ENCODE results near the gene DYRK1A.
A peak's percentile ranks its signal among the peaks of the same experiment; 100 is the strongest.

Gene DYRK1A

DNA sequence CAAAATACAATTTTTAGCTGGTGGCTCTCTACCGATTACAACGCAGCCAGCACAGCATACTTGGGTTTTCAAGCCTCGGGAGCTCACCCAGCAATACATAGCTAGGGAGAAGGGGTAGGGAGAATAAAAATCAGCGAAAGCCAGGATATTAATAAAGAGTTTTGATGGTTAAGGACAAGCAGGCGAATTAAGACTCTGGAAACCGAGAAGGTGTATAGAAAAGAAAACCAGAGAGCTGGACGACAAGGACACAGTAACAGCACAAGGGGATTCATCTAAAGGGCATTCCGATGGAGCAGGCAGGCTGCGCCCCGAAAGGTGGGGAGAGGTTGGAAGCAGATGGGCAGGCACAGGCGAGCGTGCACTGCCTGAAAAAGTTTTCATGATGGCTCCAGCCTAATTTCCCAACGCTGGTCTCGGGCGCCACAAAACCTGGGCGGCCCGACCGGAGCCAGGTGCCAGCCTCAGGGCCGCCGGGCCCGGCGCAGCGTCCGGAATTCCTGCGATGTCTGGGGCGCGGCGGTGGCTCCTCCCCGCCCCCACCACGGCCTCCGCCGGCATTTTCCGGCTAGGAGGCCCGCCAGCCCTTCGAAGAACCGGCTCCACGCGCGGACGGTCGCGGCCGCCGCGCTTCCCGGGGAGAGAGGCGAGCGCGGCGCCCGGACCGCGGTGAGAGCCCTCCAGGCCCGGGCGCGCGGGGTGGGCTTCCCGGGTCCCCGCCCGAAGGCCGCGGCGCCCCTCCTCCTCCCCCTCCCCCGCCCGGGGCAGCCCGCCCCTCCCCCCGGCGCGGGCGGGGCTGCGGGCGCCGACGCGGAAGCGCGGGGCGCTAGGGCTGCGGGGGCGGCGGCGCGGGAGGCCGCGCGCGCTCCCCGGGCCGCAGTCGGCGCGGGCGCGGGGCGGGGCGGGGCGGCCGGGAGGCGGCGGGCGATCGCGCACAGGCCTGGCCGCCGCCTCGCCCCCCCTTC, 774 bp upstream of the DYRK1A start:
- peak; percentile 72 for DNase-seq

DNA sequence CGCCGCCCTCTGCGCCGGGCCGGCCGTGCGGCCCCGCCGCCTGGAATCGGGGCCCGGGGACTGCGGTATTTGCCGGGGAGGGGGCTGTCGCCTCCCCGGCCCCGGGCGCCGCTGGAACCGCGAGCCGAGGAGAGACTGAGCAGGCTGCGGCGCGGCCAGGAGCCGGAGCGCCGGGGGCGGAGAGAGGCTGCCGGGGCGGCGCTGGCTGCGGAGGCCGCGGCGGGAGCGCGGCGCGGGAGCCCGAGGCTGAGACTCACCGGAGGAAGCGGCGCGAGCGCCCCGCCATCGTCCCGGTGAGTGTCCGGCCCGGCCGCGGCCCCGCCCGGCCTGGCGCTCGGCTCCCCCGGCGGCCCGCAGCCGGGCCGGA, 746 bp downstream of the DYRK1A start:
- DNase-seq: no peak

DNA sequence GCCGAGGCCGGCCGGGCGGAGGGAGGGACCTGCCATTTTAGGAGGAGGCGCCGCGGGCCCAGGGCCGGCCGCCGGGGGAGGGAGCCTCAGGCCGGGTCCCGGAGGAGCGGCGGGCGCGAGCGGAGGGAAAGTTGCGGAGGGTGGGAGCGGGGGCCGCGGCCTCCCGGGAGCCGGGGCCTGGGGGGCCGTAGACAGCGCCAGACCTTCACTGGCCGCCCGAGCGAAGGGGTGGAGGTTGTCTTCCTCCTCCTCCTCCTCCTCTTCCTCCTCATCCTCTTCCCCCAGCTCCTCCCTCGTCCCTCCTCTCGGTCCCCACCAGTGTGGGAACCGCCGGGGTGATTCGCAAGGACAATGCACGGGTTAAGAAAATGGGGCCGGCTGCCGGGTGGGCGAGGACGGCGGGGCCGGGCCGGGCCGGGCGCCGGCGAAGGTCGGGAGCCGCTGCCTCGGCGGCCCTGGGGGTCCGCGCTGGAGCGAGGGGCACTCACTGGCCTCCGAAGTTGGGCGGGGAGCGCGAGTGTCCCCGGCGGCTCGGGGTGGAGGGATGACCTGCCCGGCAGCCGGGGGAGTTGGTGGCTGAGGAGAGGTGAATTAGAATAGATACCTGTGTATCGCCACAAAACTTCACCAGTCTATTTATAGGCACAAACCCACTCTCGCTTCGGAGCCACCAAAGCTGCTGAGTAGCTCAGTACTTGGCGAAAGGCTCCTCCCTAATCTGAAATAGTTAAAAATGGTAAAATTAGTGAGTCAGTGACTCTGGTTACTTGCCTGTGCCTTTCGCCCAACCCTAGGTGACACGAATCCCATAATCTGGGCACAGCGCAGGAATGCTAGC, 1.3 kb downstream of the DYRK1A start:
- DNase-seq: peak; percentile 58

DNA sequence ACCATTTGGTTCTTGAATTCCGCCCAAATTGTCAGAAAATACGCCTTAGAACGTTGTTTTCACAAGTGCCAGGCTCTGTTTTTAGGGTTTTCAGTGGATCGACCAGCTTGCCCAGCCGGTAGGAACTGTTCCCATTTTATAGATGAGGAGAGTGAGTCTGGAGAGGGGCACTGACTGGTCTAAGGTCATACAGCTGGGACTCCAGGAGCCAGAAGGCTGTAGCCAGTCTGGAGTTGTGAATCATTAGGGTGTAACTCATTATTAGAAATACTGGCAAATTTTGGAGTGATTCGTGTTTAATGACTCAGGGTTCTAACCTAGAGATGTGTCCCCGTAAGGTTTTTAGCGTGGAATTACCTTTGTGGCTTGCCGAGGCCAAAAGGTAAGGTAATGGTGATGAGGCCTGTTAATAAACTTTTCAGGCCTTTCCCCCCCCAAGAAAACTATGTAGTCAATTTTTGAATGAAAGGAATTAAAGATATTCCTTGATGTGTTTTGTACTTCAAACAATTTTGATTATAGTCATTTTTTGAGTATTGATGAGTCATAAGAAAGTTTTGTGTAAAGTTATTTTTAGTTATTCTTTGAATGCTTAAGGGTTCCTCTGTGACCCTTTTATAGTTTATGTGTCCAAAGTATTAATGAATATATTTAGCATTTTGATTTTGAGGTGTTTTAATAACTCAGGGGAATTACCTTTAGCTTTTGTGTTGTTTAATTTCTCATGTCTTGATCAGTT, 2.1 kb downstream of the DYRK1A start:
- DNase-seq: peak; percentile 50

DNA sequence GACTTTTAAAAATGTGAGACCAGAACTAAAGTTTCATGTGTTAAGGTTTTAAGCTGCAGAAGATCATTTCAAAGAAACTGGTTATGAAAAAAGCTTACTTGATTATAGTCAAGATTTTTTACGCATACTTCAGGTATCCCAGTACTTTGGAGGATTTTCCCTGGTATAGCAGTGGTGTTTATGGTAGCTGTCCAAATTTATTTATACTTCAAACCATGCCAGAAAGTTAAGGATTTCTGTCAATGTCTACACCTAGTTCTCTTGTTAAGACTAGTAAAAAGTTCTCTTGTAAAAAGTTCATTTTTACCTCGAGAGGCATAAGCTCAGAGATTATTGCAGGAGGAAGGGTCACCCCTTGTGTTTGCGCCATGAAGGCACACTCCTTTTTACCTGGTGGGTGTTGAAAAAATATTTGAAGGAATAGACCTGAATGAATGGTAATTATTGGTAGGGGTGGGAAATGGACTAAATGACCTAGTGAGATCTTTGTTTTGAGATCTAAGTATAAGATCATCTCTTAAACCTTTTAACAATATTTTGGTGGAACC, 2.8 kb downstream of the DYRK1A start:
- no peak for DNase-seq

DNA sequence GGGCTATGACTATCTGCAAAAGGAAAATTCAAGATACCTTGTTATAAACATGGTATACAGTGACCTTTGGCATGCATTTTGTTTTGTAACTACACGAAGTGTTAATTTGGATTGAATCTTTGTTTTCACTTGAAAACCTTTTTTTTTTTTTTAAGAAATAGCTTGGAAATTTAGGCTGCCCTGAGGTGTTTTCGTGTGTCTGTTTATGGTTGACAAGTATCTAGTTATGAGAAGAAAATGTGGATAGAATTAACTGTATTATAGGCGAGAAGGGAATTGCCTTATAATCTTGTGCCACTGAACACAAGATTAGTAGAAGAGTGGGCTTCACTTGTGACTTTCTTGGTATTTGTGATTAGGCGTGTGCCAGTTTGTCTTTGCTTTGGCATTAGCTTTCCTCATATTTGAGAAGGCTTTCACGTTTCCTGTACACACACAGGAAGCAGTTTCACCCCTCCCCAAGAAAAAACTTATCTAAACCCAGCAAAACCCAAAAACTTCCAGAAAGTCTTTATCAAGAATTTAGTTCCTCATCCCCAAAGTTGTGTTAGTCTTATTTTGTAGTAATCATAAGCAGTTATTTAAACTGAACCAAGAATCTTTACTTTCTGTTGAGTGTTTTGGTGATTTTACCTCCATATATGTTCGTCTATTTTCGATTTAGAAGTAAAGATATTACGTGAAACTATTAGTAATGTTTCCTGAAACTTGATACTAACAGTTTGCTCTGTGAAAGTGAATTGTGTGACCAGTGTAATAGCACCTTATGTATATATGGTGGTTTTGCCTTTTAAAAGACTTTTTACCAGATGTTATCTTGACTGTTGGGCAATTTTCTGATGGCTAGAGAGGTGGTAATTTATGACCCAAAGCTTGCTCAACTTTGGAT, 3.8 kb downstream of the DYRK1A start:
- DNase-seq: peak; percentile 47

DNA sequence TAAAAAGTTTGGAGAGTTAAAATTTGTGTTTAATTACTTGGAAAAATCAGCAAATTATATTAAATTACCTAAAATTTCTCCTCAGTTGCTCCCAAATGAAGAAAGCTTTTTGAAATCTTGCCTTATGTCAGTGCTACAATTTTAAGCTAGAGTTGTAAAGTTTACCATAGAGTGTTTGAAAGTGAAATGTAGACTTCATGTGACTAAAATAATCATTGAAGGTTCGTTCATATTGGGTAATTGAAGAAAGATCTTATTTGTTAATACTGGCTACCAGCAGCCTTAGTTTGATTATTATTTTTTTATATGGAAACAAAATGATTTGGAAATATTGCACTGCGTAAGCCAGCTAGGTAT, 4.4 kb downstream of the DYRK1A start:
- no peak for DNase-seq

DNA sequence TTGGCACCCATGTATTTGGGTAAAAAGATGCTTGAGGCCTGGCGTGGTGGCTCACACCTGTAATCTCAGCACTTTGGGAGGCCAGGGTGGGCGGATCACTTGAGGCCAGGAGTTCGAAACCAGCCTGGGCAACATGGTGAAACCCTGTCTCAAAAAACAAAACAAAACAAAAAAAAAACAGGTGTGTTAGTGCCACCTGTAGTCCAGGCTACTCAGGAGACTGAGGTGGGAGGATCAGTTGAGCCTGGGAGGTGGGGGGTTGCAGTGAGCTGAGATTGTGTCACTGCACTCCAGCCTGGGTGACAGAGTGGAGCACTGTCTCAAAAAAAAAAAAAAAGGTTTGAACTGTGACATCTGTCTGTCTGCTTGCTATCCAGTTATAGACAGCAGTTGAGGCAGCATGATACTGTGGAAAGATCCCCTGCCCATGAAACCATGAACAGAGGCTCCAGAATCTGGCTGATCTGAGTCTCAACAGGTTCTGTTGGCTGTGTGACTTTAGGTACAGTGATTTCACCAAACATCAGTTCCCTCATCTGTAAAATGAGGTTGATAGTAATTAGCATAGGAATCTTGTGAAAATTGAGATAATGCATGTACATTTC, 5.7 kb downstream of the DYRK1A start:
- DNase-seq: no peak

DNA sequence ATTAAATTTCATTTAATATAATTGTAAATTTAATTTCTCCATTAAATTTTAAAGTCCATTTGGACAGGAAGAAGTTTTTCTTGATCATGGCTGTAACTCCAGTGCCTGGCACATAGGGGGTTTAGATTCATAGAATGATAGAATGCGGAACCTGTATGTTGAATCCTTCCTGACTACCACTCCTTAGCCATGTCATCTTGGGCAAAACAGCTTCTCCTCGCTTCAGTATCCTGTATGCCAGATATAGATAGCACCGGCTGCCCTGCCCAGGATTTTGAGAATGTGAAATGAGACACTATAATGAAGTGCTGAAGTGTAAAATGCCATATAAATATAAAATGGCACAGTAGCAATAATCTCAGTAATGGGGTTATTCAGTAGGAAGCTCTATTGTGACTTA, 6.4 kb downstream of the DYRK1A start:
- DNase-seq: no peak

DNA sequence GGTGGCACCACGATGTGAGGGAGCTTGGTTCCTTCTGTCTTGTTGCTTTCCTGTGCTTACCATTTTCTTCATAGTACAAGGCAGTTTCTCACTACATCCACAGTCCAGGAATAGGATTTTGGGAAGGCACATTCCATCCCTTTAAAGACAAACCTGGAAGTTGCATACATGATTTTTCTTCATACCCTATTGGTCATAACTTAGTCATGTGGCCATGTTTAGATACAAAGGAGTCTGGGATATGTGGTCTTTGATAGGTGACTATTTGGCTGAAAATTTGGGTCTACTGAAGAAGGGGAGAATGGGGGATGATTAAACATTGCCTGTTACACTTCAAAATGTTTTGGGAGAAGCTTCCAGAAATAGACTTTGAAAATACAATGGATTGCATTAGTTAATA, 7.0 kb downstream of the DYRK1A start:
- DNase-seq: peak; percentile 52

DNA sequence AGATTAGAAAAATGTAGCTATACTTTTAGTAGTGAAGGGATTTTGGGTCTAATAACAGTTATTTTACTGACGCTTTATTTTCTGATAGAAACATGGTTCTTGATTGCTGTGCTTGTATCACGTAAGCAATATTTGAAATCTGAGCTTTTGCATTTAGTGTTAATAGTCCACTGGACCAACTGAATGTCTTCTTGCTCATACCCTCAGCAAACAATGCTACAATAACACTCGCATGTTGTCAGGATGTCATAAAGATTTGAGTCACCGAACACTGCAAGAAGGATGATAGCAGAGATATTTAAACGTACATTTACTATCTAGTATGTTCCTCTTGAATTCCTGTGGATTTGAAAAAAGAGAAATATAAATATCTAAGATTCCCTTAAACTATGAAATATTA, 7.5 kb downstream of the DYRK1A start:
- DNase-seq: peak; percentile 65

DNA sequence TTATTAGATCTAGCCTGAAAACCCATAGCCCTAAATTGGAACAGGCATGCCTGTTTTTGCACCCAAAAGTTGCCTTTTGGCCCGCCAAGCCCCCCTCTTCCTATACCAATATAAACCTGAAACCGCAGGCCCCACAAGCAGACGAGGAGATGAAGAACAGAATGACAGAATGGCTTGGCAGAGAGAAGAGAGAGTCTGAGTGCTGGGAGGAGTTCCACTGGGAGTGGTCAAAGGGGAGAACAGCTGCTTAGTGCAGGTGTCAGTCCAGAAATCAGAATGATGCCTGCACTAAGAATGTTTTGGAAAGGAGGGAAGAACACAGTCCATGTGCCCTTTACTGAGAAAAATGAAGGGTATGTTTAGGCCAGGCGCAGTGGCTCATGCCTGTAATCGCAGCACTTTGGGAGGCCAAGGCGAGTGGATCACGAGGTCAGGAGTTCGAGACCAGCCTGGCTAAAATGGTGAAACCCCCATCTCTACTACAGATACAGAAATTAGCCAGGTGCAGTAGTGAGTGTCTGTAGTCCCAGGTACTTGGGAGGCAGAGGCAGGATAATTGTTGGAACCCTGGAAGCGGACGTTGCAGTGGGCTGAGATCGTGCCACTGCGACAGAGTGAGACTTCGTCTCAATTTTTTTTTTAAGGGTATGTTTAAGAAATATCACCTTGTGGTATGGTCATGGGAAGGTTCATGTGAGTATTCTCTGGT, 9.4 kb downstream of the DYRK1A start:
- DNase-seq: no peak

DNA sequence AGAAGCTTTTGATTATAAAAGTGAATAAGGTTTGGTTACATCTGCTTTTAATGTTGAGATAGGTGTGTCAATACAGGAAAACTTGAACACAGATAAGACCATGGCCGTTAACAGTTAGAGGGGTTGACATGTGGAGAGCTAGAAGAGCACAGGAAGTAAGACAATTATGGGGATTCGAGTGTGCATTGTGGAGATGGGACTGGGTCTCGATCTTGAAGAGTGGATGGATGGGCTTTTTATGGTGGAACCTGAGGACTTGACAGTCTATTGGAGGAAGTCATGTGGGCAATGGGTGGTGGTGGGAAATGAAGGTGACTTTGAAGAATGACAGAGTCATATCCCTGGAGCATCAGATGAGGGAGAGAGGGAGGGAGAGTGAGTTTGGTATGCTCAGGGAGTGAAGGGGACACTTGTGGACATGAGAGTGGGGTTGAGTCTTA, 12.1 kb downstream of the DYRK1A start:
- DNase-seq: no peak

DNA sequence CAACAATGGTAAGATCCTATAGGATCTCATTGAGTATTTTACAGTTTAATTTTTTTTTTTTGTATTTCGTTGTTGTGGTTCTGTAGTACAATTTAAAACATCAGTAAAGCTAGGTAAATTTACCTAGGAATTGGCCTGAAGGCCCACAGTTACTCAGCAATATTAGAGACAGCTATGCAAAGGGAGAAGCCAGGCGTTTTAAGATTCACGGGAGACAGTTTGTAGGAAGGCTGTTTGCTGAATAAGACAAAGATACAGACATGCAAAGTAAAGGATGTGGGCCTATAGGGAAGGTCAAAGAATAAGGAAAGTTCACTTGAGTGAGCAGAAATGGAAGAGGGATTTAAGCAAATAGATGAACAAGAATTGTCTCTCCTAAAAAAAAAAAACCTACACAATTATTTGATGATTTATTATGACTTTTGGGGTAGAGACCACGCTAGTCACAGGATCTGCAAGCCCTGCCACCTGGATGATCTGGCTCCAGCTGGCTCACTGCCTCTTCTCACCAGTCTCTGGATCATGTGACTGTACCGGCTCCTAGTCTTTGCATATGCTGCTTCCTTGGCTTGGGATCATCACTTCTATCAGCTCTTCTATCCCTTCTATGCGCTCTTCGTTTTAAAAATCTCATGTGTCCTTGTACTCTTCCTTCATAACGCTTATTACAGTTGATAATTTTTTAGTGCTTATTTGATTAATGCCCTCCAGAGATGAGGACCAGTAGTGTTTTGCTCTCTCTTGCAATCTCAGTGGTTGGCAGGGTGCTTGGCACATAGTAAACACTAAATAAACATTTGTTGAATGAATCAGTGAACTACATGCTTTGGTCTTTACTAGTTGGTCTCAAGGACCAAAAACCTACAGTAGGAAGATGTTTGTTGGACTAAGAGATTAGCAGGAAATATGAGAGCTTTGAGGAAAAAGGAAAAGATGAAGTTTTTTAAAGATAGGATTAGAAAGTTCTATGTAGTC, 14.1 kb downstream of the DYRK1A start:
- no peak for DNase-seq

DNA sequence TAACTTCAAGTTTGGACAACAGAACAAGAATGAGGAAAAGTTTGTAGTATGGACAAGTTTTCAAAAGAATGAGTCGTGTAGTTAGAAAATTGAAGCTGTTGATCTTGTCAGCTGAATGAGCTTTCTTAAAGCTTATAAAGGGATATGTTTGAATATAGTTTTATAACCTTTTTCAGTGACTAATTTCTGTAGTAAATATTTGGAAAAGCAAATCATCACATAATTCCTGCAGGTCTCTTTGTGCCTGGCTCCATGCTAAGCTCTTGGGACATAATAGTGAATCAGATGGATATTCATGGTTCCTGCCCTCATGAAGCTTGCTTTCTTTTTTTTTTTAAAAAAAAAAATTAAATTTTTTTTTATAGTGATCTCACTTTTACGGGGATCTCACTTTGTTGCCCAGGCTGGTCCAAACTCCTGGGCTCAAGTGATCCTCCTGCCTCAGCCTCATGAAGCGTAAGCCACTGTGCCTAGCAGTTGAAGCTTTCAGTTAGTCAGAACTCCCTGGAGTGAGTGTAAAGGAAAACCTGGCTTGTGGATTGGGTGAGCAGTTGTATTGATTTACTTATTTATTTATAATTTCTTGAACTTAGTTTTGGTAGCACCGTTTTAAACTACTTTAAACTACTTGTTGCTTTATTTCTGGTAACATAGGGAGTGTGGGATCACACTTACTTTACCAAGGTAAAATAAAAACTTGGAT, 15.5 kb downstream of the DYRK1A start:
- no peak for DNase-seq

DNA sequence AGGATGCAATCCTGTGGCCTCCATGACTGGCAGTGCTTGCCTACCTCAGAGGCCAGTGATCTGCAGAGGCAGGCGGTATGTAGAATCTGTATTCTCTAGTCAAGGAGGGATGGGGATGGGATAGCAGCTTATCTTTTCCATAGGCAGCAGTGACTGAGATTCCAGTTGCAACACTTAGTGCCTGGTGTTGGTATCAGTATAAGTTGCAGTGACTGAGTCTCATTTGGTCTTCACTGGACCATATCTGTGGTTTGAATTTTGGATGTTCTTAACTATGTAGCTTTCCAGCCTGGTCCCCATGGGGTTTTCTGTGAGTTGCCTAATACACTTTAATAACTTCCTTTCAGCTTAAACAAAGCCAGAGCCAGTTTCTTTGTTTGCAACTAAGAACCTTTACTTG, 16.5 kb downstream of the DYRK1A start:
- DNase-seq: no peak

DNA sequence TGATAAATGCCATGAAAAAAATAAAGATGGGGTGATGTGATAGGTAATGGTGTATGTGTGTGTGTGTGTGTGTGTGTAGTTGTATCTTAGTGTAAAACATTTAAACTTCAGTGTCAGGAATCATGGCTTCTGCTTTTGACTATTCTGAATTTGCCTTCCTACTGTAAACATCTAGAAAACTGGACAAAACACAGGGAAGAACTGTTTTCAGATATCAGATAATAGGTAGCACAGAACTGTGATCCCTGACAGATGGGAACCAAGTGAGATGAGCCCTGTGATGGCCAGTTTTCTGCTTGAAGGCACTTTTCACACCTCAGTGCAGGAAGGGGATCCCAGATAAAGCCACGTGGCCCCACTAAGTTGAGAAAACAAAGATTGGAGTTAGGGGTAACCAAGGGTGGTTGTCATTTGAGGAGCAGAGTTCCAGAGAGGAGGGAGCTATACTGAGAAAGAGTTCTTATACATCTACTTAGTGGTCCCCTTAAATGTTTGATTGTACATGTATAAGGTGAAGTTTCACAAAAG, 17.3 kb downstream of the DYRK1A start:
- no peak for DNase-seq

DNA sequence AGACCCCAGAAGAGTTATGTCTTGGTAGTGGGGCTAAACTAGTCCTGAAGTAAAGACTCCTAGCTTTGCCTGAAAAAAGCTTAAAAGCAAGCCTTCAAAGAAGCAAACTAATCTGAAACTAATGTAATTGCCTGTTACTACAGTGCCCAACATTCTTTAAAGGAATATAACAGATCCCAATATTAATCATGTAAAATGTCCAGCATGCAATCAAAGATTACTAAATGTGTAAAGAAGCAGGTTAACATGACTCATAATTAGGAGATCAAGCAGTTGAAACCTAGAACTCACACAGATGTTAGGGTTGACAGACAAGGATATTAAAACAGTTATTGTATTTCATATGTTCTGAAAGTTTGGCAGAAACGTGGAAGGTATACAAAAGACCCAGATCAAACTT, 17.8 kb downstream of the DYRK1A start:
- no peak for DNase-seq

Measured in fibroblast of skin of right biceps (primary cell).